GM18499 (cell line): Measurements from ENCODE around the gene DIPK1B.
"Not testable (repeated sequence)": the region's sequence is repeated elsewhere in the genome, so short reads cannot be mapped to it uniquely, and the experiment has no call there.

ENCODE experiments used
- ATAC-seq: cut with Tn5 transposase; IDR thresholded peaks from one replicate; pipeline ENCODE4 v1.9.1; 2021; ENCODE audit warnings: moderate number of reproducible peaks; ENCODE audit not compliant: insufficient read depth, unreplicated experiment

Gene DIPK1B

DNA sequence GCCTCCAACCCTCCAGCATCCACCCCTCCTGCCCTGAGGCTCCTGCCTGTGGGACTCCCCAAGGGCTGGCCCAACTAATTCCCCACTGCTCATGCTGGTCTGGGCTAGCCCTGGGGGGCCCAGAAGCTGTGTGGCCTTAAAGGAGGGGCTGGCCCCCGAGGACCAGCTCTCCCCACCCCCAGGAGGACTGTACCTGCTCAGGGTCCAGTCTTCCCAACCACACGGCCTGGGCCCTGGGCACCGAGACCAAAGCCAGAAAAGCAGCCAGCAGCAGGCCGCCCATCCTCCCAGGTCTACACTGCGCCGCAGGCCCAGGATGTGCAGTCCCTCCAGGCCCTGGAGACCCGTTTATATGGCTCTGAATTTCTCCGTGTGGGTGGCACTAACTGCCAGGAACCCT, 35.8 kb downstream of the DIPK1B start, which contains the start of gene LCN6:
LCN6 (minus strand) TSS at position 325 of the 400 bp plus-strand sequence; CDS start at position 283, 42 bp downstream.
- no peak for ATAC-seq

GRCh38 chr9:136748666-136749611, 36.6 kb downstream of the DIPK1B start:
- no peak for ATAC-seq

DNA sequence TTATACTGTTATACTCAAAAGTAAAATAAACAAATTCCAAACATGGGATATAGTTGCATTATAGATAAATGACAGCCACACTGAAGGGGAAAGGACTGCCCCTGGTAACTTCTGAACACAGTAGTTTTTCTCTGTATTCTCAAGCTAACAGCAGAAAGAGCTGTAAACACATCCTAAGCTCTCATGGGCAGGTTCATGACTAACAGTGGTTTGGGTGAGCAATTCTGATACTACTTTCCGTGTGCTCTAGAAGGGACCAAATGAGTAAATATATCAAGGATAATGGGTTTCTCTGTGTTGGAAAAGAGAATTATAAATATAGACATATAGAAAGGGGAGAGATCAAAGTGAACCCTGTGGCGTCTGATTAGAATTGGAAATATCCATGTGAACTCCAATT, 38.2 kb downstream of the DIPK1B start:
- no peak for ATAC-seq

DNA sequence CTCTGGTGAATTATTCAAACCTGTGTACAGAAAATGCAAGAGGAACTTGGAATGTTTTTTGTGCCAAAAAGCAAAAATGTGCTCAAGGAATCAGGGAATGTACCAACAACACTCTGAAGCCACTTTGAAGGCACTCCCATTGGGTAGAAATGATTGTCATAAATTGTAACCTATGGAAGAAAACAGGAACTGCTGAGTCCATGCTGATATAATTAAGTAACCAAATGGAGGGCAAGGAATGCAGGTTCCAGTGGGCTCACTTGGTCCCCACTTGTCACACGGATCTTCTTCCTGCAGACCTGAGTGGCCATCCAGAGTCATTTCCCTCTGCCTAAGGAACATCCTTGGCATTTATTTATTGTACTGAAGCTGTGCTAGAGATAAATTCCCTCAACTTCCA, 38.9 kb downstream of the DIPK1B start:
- no peak for ATAC-seq

DNA sequence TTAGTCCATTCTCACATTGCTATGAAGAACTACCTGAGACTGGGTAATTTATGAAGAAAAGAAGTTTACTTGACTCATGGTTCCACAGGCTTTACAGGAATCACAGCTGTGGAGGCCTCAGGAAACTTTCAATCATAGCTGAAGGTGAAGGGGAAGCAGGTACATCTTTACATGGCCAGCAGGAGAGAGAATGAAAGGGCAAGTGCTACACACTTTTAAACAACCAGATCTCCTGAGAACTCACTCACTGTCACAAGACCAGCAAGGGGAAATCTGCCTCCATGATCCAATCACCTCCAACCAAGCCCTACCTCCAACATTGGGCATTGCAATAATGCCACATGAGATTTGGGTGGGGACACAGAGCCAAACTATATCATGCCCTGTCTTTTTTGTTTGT, 39.4 kb downstream of the DIPK1B start:
- ATAC-seq = no peak

GRCh38 chr9:136753371-136754058, 41.1 kb downstream of the DIPK1B start:
- ATAC-seq = no peak

- ATAC-seq = no peak
These were observed 41.7 kb downstream of the DIPK1B start for GRCh38 chr9:136754059-136754572.

GRCh38 chr9:136754626-136755301, 42.4 kb downstream of the DIPK1B start:
- no peak for ATAC-seq

DNA sequence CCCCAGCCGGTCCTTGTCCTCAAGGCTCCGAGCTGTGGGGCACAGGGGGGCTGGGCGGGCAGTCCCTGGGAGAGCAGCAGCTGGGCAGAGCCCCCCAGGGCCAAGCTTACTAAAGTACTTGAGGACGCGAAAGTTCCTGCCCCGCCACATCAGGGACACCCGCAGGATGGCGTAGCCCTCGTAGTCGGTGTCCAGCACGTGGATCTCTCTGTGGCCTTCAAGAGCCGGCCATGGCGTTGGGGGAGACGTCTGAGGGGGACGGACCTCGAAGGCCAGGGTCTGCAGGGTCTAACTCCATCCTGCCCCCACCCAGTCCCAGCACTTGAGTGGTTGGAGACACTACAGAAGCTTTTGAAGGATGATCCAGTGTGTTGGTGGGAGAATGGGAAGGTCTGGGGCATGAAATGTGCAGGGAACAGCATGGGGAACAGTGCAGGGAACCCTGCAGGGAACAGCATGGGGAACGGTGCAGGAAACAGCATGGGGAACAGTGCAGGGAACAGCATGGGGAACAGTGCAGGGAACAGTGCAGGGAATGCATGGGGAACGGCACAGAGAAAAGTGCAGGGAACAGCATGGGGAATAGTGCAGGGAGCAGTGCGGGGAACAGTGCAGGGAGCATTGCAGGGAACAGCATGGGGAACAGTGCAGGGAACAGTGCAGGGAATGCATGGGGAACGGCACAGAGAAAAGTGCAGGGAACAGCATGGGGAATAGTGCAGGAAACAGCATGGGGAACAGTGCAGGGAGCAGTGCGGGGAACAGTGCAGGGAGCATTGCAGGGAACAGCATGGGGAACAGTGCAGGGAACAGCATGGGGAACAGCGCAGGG, 43.1 kb downstream of the DIPK1B start:
- not testable (repeated sequence) for ATAC-seq

DNA sequence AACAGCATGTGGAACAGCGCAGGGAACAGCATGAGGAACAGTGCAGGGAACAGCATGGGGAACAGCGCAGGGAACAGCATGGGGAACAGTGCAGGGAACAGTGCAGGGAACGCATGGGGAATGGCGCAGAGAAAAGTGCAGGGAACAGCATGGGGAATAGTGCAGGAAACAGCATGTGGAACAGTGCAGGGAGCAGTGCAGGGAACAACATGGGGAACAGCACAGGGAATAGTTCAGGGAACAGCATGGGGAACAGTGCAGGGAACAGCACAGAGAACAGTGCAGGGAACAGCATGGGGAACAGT, 43.7 kb downstream of the DIPK1B start:
- no peak for ATAC-seq

DNA sequence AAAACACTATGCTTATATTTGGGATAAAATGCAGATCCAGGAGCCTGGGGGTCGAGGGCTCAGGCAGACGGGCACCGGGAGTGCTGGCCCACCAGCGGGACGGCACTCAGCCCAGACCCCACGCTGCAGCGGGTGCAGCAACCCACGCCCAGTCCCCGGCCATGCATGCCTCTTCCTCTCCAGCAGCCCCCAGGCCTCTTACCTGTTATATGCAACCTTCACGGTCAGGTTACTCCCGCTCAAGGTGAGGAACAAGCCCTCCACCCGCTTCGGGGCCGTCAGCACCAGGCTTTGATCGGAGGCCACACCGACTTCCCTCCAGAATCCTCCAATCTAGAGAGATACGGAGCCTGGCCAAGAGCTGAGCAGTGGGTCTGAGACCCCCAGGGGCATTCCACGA, 44.5 kb downstream of the DIPK1B start:
- no peak for ATAC-seq

- no peak for ATAC-seq
These were observed 45.0 kb downstream of the DIPK1B start for GRCh38 chr9:136757328-136757727.

- ATAC-seq = no peak
These were observed 45.4 kb downstream of the DIPK1B start for GRCh38 chr9:136757751-136758140.

GRCh38 chr9:136759001-136759400, 46.6 kb downstream of the DIPK1B start:
- no peak for ATAC-seq

DNA sequence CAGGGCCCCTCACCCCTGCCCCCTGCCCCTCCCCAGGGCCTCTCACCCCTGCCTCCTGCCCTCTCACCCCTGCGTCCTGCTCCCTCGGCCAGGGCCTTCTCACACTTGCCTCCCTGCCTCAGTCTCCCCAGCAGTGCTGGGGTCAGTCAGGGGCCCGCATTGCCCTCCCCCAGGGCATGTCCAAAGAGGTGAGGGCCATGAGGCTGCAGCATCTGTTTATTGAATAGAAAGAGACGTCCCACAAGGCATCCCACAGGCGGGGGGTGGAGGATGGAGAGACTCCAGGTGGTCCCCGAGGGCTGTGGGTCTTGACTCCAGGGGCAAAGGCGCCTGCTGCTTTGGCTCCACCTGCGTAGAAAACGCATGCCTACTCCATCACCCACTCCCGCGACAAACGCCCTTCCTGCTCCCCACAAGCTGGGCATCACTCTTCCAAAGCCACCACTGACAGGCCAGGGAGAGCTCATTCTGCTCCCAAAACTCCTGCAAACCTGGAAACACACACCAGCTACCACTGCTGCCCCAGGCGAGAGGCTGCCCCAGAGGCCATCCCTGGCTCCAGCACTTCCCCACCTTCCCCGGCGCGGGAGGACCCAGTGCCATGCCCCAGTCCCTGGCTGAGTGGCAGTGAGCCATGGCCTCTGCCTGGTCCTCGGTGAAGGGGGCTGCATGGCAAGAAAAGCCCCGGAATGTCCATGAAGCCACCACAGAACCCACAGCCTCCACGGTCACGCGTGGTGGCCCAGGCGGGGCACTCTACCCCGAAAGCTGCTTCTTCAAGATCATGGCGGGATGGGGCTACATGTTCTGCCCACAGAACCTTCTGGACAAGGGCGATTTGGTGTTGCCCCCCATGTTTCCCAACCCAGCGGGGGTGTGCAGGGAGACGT, 47.3 kb downstream of the DIPK1B start:
- no peak for ATAC-seq

GRCh38 chr9:136760424-136760823, 48.1 kb downstream of the DIPK1B start:
- ATAC-seq = no peak

- not testable (repeated sequence) for ATAC-seq
These were observed 48.6 kb downstream of the DIPK1B start for GRCh38 chr9:136760834-136761544.

- ATAC-seq = no peak
These were observed 49.2 kb downstream of the DIPK1B start for GRCh38 chr9:136761545-136761981.
